ENCODE results near the gene CTNNA1. TPM values are rescaled to one million over a fixed set of nuclear protein-coding genes. Genes with fewer than 3 reads are reported as not detected.

Gene CTNNA1
- total and polyA plus RNA-seq, 2 of the 8 experiments (the other 6 are each of a cell fraction or from before 2014, with no cell fraction given): 115 to 349 TPM

DNA sequence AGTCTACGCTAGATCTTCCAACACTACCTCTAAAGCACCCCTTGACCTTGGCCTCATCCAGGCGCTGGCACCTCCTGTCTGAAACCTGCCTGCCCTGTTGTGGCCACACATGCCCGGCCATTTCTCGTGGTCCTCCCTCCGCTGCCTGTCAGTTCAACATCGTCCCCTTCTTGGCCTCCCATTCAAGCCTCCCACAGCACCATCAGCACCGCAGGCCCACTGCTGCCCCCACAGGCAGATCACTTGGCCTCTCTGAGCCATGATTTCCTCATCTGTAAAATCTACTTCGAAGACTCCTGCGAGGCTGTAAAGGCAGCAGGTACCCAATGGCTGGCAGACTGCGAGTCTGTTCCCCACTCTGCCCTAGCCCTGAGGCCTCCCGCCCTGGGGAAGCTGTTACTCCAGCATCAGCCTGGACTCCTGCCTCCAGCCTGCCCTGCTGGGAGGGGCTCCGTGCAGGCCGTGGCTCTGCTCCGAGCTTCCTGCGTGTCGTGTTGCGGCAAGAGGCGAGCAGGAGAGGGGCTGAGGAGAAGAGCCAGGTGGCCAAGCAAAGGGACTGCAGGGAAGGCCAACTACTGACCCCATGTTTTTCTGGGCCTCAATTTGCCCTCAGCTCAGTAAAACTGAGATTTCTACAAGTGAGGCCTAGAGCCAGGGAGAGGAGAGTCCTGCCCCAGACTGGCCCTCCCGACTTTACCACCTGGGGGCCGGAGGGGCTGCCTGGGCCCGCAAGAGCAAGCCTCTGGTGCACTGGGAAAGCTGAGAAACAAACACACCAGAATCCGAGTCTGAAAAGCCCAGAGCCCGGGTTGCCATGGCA, 192.4 kb downstream of the CTNNA1 start:
- ChIA-PET POLR2A (ENCODE audit: partially characterized antibody) (interaction anchor here (1.0 to 1.6 kb wide), 4 partner anchors 9 to 370 kb away, joined by 3 to 4 read pairs (median 3); partner anchors contain the start of gene MATR3), CTCF (ENCODE audit: partially characterized antibody) (interaction anchor here (0.6 to 3.1 kb wide), 16 partner anchors 10 to 323 kb away, joined by 3 to 19 read pairs (median 3); no protein-coding TSS in a partner anchor)
- Histone ChIP-seq H4K91ac (replicated peaks; ENCODE audit: insufficient read length, low read length) (no peak overlapping the region), H3K36me3 (ENCODE audit: control insufficient read depth in 2 of 4, insufficient read depth in 4 of 4, low read length in 3 of 4) (no peaks in the 10 kb centered on the region), H2BK12ac (ENCODE audit: low read depth, low read length) (no peak overlapping the region), H3K9ac (replicated peaks in 1 of 4; ENCODE audit: extremely low read depth in 1 of 4, low read depth in 3 of 4, low read length in 3 of 4) (no peak overlapping the region), H3K27ac (ENCODE audit: low read depth, low read length) (no peak overlapping the region), H3K27me3 (replicated peaks in 1 of 4; ENCODE audit: control insufficient read depth in 3 of 4, extremely low read depth in 1 of 4, insufficient read depth in 3 of 4, low read length in 3 of 4) (no peaks in the 10 kb centered on the region), H4K8ac (ENCODE audit: extremely low read depth, insufficient read depth, low read length) (no peak overlapping the region; the same call in 1 of the 2 replicates), H4K5ac (ENCODE audit: insufficient read length, low read depth, low read length) (no peak overlapping the region), H3K14ac (ENCODE audit: insufficient read length) (no peak overlapping the region), H3K79me2 (ENCODE audit: control insufficient read depth in 1 of 2, insufficient read depth in 2 of 2, low read length in 2 of 2) (no peaks in the 10 kb centered on the region), H4K20me1 (replicated peaks in 1 of 2; ENCODE audit: control insufficient read depth in 1 of 2, insufficient read depth in 2 of 2, low read length in 2 of 2) (peaks cover 0 to 3% of the 10 kb centered on the region in 2 experiments), H2BK5ac (ENCODE audit: low read depth, low read length) (no peak overlapping the region; the same call in 1 of the 2 replicates), H3K4me3 (ENCODE audit: extremely low read depth in 1 of 4, insufficient read depth in 2 of 4, low read depth in 3 of 4, low read length in 4 of 4) (no peak overlapping the region), H3K56ac (replicated peaks; ENCODE audit: insufficient read length, low read depth, low read length) (no peak overlapping the region), H3K4me2 (ENCODE audit: insufficient read depth in 1 of 2, low read depth in 2 of 2, low read length in 2 of 2) (no peak overlapping the region), H2BK120ac (replicated peaks; ENCODE audit: low read depth, low read length) (no peak overlapping the region), H3K4me1 (replicated peaks in 1 of 4; ENCODE audit: control insufficient read depth in 3 of 4, insufficient read depth in 4 of 4, low read length in 3 of 4) (peaks cover 0 to 24% (median 11%) of the 10 kb centered on the region in 4 experiments; a peak in 6 of 7 replicates), H2AFZ (ENCODE audit: low read length) (no peak overlapping the region), H2BK20ac (ENCODE audit: low read length) (no peak overlapping the region), H3K9me3 (ENCODE audit: insufficient read depth in 2 of 2, low read depth in 1 of 2, low read length in 1 of 2) (no peaks in the 10 kb centered on the region), H3K79me1 (ENCODE audit: low read depth, low read length) (no peaks in the 10 kb centered on the region), H2AK5ac (ENCODE audit: low read depth, low read length) (no peak overlapping the region), H3K4ac (replicated peaks; ENCODE audit: insufficient read length, low read depth, low read length) (no peak overlapping the region), H3K23me2 (ENCODE audit: low read depth, low read length) (no peaks in the 10 kb centered on the region), H3K23ac (ENCODE audit: insufficient read length) (no peak overlapping the region), H3K18ac (ENCODE audit: extremely low read depth, low read length) (peak overlapping the region; percentile 1; the same call in 1 of the 2 replicates), H2BK15ac (ENCODE audit: low read length) (peak overlapping the region; percentile 48; the same call in 1 of the 2 replicates)
- FAIRE-seq (no peak), DNase-seq (ENCODE audit: low read depth in 1 of 2, low spot score in 2 of 2) (no peak)
- WGBS, 2 experiments (ENCODE audit: extremely low coverage in 1 of 2, insufficient coverage in 1 of 2, insufficient read length in 1 of 2, insufficient replicate concordance in 2 of 2, low coverage in 1 of 2, low lambda C conversion rate in 2 of 2, missing lambda C conversion rate in 1 of 2): 80% methylated on average over 22 of the region's 23 CpGs; no CpG with 5 or more reads in 1 of the 2 experiments
- TF ChIP-seq SIX5 (IDR thresholded peaks at IDR 0.05; ENCODE audit: low read depth, low read length) (no peak), YY1 (IDR thresholded peaks at IDR 0.05; ENCODE audit: low read depth, low read length) (no peak), SP2 (IDR thresholded peaks at IDR 0.05; ENCODE audit: low read length) (no peak), SIRT6 (IDR thresholded peaks at IDR 0.05; ENCODE audit: low read length) (no peak), CEBPB (IDR thresholded peaks at IDR 0.05; ENCODE audit: low read depth, low read length) (no peak), SP4 (IDR thresholded peaks at IDR 0.05; ENCODE audit: low read length) (no peak), RAD21 (IDR thresholded peaks at IDR 0.05 in 1 of 2, conservative IDR thresholded peaks at IDR 0.05 in 1 of 2; ENCODE audit: low read depth in 2 of 2, low read length in 2 of 2) (peak; percentile 20; a peak in 2 of 4 replicates), JUND (IDR thresholded peaks at IDR 0.05; ENCODE audit: low read length) (no peak)
- TF ChIP-seq, protein P1, sequence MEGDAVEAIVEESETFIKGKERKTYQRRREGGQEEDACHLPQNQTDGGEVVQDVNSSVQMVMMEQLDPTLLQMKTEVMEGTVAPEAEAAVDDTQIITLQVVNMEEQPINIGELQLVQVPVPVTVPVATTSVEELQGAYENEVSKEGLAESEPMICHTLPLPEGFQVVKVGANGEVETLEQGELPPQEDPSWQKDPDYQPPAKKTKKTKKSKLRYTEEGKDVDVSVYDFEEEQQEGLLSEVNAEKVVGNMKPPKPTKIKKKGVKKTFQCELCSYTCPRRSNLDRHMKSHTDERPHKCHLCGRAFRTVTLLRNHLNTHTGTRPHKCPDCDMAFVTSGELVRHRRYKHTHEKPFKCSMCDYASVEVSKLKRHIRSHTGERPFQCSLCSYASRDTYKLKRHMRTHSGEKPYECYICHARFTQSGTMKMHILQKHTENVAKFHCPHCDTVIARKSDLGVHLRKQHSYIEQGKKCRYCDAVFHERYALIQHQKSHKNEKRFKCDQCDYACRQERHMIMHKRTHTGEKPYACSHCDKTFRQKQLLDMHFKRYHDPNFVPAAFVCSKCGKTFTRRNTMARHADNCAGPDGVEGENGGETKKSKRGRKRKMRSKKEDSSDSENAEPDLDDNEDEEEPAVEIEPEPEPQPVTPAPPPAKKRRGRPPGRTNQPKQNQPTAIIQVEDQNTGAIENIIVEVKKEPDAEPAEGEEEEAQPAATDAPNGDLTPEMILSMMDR (IDR thresholded peaks at IDR 0.05; ENCODE audit: control extremely low read depth in 1 of 3, insufficient read depth in 1 of 3, low read depth in 1 of 3, low read length in 3 of 3): peak in 1 of 3 experiments; percentile 30; a peak in 1 of 4 replicates
